NT2/D1 (cell line): ENCODE results near the gene PALLD.

Source experiments
- DNase-seq: peaks from one replicate; pipeline ENCODE4 v3.0.0-alpha.2; 2011; ENCODE audit warnings: low read depth, low spot score
- H3K27me3 ChIP-seq: 2 replicates; pipeline ENCODE4 v1.6.0; 2011; ENCODE audit warnings: mild to moderate bottlenecking; ENCODE audit not compliant: insufficient read length, insufficient read depth
- H3K36me3 ChIP-seq: 2 replicates; pipeline ENCODE4 v1.6.1; 2011; ENCODE audit warnings: mild to moderate bottlenecking, low read length, mixed read lengths; ENCODE audit not compliant: insufficient read depth, insufficient read length
- H3K4me1 ChIP-seq: 2 replicates; pipeline ENCODE4 v1.5.1; 2011; ENCODE audit not compliant: insufficient read depth, insufficient read length
- H3K4me3 ChIP-seq: 2 replicates; pipeline ENCODE4 v1.5.1; 2011; ENCODE audit warnings: low read depth; ENCODE audit not compliant: insufficient read length
- H3K9ac ChIP-seq: 2 replicates; pipeline ENCODE4 v1.6.0; 2011; ENCODE audit warnings: low read depth; ENCODE audit not compliant: insufficient read length
- H3K9me3 ChIP-seq: 2 replicates; pipeline ENCODE4 v1.5.1; 2011; ENCODE audit warnings: mild to moderate bottlenecking, low read length; ENCODE audit not compliant: insufficient read depth
- SUZ12 ChIP-seq: IDR thresholded peaks from 2 replicates; pipeline ENCODE4 v1.6.1; 2011; ENCODE audit not compliant: insufficient read length, insufficient read depth; ENCODE audit errors: extremely low read depth
- YY1 ChIP-seq: IDR thresholded peaks from 2 replicates; pipeline ENCODE4 v1.6.1; 2011; ENCODE audit not compliant: insufficient read length, insufficient read depth
- ZNF274 ChIP-seq: IDR thresholded peaks from 2 replicates; pipeline ENCODE4 v1.6.1; 2011; ENCODE audit warnings: mild to moderate bottlenecking, low read depth, low read length

Gene PALLD

DNA sequence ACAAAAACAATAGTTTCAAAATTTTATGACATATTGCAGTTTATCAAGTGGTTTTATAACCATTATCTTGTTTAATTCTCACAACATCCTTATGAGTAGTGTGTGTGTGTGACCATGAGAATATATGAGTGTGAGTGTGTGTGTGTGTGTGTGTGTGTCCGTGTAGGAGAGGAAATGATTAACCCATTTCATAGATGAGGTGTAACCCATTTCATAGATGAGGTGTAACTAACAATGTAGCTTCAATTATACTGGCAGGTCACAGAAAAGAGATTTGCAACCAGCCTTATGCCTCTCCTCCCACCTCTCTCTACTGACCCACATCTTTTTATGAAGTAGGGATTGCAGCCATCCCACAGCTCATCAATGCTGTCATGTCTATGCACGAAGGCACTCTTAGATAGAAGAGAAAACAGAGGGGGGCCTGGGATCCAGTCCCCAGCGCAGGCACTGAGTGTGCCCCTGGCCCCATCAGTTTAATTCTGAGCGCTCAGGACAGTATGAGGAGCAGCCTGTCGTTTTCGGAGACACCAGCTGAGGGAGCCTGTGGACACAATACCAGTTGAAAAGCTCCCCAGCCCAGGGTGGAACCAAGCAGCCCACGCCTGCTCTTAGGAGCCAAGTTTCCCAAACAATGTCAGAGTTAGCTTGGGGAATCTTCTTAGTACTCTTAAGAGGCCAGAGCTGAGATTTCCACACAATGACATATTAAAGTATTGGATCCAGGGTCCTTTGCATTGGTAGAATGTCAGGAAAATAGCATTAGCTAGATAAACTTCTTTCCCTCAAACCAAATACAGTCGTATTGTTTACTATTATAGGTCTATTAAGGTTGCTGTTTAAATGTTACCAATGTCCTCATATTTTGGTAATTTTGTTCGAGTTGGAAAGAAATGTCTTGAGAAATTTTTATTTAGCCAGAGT is 88.6 kb downstream of the PALLD start:
- Histone ChIP-seq H3K9ac (no peak overlapping the region), H3K4me1 (no peaks in the 10 kb centered on the region), H3K4me3 (no peak overlapping the region), H3K27me3 (no peaks in the 10 kb centered on the region), H3K9me3 (no peaks in the 10 kb centered on the region), H3K36me3 (no peaks in the 10 kb centered on the region)
- TF ChIP-seq SUZ12 = no peak
- no peak for TF ChIP-seq ZNF274
- DNase-seq = peak; percentile 54

DNA sequence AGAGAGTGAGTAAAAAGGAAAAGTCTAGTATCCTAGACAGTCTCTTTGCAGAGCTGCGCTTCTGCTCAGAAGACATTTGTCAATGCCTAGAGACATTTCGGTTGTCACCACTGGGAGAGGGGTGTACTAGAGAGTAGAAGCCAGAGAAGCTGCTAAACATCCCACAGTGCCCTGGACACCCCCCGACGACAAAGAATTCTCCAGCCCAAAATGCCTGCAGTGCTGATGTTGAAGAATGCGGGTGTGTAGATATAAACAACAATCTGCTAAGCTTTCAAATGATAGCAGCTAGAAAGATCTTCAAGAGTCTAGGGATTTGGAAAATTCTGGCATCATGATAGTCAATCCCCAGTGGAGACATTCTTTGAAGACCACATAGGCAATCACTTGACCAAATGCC is 90.1 kb downstream of the PALLD start:
- Histone ChIP-seq H3K36me3 (no peaks in the 10 kb centered on the region), H3K27me3 (no peaks in the 10 kb centered on the region), H3K4me1 (no peaks in the 10 kb centered on the region), H3K4me3 (no peak overlapping the region), H3K9ac (no peak overlapping the region), H3K9me3 (no peaks in the 10 kb centered on the region)
- TF ChIP-seq SUZ12 (no peak), ZNF274 (no peak), YY1 (no peak)
- DNase-seq = no peak

DNA sequence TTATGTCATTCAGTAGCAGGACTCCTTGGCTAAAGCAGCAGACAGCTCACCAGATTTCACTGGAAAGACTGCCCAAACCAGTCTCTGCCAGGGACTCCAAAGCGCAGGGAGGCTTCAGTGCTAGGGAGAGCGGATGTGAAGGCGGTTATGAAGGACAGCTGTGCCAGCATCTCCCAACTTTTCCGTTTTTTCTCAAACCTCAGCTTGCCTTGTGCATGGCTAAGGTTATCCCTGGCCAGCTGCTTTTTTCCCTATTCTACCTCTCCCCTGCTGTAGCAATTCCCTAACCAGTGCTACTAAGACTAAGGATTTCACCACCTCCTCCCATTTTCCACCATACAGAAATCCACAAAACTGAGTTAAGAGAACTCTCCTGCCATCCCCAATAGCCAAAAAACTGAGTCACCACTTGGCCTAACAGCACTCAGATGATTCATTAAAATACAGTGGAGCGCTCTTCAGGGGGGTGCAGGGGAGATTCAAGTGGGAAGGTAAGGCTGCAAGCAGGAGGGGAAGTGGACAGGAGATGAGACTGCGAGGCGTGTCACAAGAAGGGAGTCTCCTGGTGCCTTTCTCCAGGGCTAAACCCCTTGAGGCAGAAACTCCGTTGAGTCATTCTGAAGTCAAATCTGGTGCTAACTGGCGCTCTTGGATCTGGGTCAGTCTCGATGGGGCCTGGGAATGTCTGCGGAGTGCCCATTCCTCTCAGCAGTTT is 90.7 kb downstream of the PALLD start:
- H3K4me1 ChIP-seq = no peaks in the 10 kb centered on the region
- no peak for TF ChIP-seq ZNF274
- TF ChIP-seq SUZ12 = no peak
- no peak for TF ChIP-seq YY1
- DNase-seq = no peak
- H3K9me3 ChIP-seq = no peaks in the 10 kb centered on the region
- H3K9ac ChIP-seq = no peak overlapping the region
- no peaks in the 10 kb centered on the region for H3K36me3 ChIP-seq
- H3K4me3 ChIP-seq = no peak overlapping the region
- H3K27me3 ChIP-seq = no peaks in the 10 kb centered on the region

DNA sequence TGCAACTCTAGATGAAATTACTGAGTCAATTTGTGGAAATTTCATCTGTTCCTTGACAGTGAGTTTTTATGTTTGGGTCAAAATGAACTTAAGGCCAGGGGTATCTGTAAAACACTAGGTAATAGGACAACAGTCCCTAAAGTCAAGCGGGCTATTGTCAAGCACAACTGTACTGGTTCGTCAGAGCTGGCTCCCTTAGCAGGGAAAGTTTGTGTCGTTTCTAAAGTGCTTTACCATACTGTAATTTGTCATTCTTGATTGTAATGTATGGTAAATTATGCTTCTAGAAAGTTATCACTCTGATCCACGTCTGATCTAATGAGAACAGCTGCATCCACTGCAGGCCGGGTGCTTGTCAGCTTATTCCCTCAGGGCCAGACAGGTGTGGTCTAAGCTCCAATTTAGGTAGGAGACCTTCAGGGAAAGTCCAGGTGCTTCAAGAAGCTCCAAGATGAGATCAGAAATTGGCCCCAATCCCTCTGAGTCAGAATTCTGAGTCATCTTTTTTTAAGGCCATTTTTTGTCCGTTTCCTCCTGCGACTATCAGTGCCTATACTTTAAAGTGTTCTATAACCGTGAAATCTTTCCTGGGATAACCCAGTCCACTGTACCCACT is 92.2 kb downstream of the PALLD start:
- DNase-seq = no peak
- Histone ChIP-seq H3K4me1 (no peaks in the 10 kb centered on the region), H3K4me3 (no peak overlapping the region), H3K27me3 (no peaks in the 10 kb centered on the region), H3K9me3 (no peaks in the 10 kb centered on the region), H3K36me3 (no peaks in the 10 kb centered on the region), H3K9ac (no peak overlapping the region)
- no peak for TF ChIP-seq SUZ12
- TF ChIP-seq YY1 = no peak
- TF ChIP-seq ZNF274 = no peak

DNA sequence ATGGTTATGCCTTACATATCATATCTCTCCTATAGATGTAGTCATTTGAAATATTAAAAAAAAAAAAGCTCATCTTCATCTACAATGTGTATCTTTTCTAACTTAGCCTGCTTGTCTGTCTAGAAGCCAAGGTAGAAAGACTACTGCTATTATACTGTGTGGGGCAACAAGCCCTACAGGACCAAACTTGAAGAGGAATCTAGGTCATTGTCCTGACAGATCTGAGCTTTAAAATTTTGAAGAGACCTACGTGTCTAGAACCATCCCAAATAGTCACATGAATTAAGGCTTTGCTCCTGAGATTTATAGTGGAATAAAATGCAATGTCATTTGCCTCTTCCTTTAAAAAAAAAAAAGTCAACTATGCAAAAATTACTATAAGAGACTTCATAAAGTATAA is 95.8 kb downstream of the PALLD start:
- TF ChIP-seq YY1 (no peak), SUZ12 (no peak), ZNF274 (no peak)

DNA sequence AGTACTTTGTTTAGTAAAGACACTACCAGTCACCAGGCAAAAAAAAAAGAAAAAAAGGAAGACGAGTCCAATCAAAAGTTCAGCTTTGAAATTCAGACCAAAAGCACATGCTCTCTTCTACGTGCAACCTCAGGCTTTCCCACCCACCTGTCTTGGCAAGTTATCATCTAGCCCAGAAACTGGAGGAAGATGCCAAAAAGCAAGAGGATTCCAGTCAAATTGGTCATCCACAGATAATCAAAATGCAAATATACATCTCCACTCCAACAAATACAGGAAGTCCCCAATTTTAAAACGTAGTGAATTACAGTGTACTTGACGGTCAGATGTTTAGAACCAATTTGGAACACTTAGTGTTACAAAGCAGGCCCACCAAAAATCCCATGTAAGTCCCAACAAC is 96.5 kb downstream of the PALLD start:
- Histone ChIP-seq H3K4me3 (no peak overlapping the region), H3K36me3 (no peaks in the 10 kb centered on the region), H3K9me3 (no peaks in the 10 kb centered on the region), H3K27me3 (no peaks in the 10 kb centered on the region), H3K9ac (no peak overlapping the region), H3K4me1 (no peaks in the 10 kb centered on the region)
- DNase-seq = no peak
- TF ChIP-seq SUZ12 = no peak
- no peak for TF ChIP-seq ZNF274
- TF ChIP-seq YY1 = no peak

More for the DNA sequence above, 95.8 kb downstream of the PALLD start:
- no peak for DNase-seq
- Histone ChIP-seq H3K27me3 (no peaks in the 10 kb centered on the region), H3K4me1 (no peaks in the 10 kb centered on the region), H3K36me3 (no peaks in the 10 kb centered on the region), H3K9me3 (no peaks in the 10 kb centered on the region), H3K9ac (no peak overlapping the region), H3K4me3 (no peak overlapping the region)

DNA sequence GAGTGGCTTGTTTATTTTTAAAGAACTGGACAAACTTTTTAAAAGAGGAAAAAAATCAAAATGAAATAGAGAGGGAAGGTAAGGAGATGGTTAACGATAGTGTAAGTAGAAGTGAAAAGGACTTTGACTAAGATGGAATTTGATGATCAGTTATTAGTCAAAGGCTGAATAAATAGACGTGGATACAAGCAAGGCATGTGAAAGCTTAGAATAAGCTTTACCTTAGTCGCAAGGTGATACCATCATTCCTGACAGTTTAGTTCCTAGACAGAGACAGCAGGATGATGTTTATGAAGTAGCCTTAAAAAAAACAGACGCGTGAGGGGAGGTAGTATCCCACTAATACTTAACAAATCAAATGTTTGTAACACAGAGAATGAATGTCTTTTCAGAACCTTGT is 97.3 kb downstream of the PALLD start:
- Histone ChIP-seq H3K36me3 (no peaks in the 10 kb centered on the region), H3K9ac (no peak overlapping the region), H3K9me3 (no peaks in the 10 kb centered on the region), H3K27me3 (no peaks in the 10 kb centered on the region), H3K4me3 (no peak overlapping the region), H3K4me1 (no peaks in the 10 kb centered on the region)
- TF ChIP-seq SUZ12 (no peak), YY1 (no peak), ZNF274 (no peak)
- DNase-seq = no peak
